HG03045 (cell line): ENCODE measurements around the gene TRIM27.
A peak's percentile ranks its signal among the peaks of the same experiment; 100 is the strongest.
"Not testable (repeated sequence)": the region's sequence is repeated elsewhere in the genome, so short reads cannot be mapped to it uniquely, and the experiment has no call there.

Experiments
- ATAC-seq: cut with Tn5 transposase; IDR thresholded peaks from one replicate; pipeline ENCODE4 v1.9.1; 2021; ENCODE audit warnings: mild to moderate bottlenecking, moderate library complexity; ENCODE audit not compliant: unreplicated experiment

TRIM27 gene, protein sequence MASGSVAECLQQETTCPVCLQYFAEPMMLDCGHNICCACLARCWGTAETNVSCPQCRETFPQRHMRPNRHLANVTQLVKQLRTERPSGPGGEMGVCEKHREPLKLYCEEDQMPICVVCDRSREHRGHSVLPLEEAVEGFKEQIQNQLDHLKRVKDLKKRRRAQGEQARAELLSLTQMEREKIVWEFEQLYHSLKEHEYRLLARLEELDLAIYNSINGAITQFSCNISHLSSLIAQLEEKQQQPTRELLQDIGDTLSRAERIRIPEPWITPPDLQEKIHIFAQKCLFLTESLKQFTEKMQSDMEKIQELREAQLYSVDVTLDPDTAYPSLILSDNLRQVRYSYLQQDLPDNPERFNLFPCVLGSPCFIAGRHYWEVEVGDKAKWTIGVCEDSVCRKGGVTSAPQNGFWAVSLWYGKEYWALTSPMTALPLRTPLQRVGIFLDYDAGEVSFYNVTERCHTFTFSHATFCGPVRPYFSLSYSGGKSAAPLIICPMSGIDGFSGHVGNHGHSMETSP

GRCh38 chr6:28923318-28924102 lies at the start of gene TRIM27:
TRIM27 (minus strand) TSS chr6:28923985; CDS start chr6:28923632, 353 bp downstream.
- ATAC-seq, result peak; percentile 83

GRCh38 chr6:28970056-28970455 lies 46.3 kb upstream of the TRIM27 start:
- not testable (repeated sequence) for ATAC-seq

- ATAC-seq, result no peak
These were observed 45.3 kb upstream of the TRIM27 start for GRCh38 chr6:28969129-28969528.

GRCh38 chr6:28968476-28968875 lies 44.7 kb upstream of the TRIM27 start:
- ATAC-seq, result no peak

DNA sequence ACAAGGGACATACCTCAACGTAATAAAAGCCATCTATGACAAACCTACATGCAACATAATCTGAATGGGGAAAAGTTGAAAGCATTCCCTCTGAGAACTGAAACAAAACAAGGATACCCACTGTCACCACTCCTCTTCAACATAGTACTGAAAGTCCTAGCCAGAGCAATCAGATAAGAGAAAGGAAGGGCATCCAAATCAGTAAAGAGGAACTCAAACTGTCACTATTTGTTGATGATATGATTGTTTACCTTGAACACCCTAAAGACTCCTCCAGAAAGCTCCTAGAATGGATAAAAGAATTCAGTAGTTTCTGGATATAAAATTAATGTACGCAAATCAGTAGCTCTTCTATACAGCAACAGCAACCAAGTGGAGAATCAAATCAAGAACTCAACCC lies 41.9 kb upstream of the TRIM27 start:
- ATAC-seq, result no peak

GRCh38 chr6:28960846-28961500 lies 37.2 kb upstream of the TRIM27 start:
- ATAC-seq, result no peak

- not testable (repeated sequence) for ATAC-seq
These were observed 34.9 kb upstream of the TRIM27 start for GRCh38 chr6:28958561-28959243.

- not testable (repeated sequence) for ATAC-seq
These were observed 34.1 kb upstream of the TRIM27 start for GRCh38 chr6:28957795-28958314.

DNA sequence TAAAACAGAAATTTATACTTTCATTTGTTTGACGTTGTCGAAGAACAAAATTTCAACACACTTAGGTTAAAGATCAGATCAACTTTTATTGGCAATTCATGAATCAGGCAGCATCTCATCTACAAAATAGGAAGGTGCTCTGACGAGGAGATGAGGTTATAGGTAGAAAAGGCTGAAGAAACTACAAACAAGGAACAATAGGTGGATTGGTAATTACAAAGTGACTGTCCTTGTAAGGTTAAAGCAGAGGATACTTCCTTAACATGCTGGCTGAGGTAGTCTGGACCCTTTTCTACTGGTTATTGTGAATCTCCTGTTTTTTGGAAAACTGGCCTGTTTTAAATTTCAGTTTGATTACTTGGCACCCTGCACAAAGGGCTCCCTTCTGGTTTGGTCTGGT lies 32.5 kb upstream of the TRIM27 start:
- ATAC-seq, result no peak

- no peak for ATAC-seq
These were observed 29.9 kb upstream of the TRIM27 start for GRCh38 chr6:28953585-28954258.

DNA sequence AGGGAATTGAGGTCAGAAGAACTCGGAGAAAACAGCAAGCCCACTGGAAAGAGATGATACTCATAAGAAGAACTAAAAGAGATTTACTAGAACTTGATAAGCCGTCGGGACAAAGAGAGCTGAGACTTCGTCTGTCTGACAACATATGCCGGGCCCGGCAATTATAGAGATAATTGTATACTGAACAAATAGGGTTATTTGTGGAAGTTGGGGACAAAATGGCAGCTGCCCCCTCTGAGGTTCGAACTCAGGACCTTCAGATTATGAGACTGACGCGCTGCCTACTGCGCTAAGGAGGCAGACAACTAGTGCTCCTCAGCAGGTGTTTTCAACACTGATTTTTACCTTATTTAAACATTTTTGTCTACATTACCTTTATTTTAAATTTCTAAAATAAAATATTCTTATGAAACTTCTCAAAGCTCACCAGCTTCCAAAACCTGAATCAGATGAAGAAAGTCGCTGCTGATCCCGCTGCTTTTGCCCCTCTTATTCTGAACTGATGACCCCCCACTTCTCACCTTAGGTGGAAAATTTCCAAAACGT lies 29.3 kb upstream of the TRIM27 start:
- ATAC-seq, result peak; percentile 50

GRCh38 chr6:28949656-28950195 lies 25.9 kb upstream of the TRIM27 start:
- ATAC-seq, result not testable (repeated sequence)

DNA sequence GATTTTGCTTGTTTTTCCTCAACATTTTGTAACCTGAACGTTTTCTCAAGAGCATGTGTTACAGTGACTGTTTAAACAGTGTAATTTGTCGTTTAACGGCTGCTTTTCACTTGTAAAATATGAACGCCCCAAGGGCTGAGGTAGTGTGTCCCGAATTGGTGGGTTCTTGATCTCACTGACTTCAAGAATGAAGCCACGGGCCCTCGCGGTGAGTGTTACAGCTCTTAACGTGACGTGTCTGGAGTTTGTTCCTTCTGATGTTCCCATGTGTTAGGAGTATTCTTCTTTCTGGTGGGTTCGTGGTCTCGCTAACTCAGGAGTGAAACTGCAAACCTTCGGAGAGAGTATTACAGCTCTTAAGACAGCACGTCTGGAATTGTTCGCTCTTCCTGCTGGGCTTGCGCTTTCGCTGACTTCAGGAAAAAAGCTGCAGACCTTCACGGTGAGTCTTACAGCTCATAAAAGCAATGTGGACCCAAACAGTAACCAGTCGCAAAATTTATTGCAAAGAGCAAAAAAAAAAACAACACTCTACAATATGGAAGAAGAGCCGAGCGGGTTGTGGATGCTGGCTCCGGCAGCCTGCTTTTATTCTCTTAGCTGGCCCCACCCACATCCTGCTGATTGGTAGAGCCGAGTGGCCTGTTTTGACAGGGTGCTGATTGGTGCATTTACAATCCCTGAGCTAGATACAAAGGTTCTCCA lies 25.1 kb upstream of the TRIM27 start:
- ATAC-seq, result no peak

DNA sequence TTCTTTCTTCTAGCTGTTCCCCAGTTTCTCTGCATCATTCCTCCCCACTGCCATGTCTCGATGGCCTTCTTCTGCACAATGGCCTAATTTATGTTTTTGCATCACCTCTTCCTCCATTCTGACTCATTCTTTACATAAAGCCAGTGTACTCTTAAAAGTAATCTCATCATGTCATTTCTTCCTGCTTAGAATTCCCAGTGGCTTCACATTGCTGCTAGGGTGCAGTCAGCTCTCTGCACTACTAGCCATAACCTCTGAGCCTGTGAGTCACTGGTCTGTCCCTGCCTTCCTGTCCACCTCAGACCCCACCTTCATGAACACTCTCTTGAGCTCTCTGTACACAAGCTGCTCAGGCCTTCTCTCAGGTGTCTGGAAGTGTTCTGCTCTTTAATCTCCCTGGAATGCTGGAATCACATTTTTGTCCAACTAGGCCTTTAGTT lies 24.1 kb upstream of the TRIM27 start:
- no peak for ATAC-seq

GRCh38 chr6:28947067-28947765 lies 23.4 kb upstream of the TRIM27 start:
- ATAC-seq, result no peak

- no peak for ATAC-seq
These were observed 21.6 kb upstream of the TRIM27 start for GRCh38 chr6:28945349-28945748.

DNA sequence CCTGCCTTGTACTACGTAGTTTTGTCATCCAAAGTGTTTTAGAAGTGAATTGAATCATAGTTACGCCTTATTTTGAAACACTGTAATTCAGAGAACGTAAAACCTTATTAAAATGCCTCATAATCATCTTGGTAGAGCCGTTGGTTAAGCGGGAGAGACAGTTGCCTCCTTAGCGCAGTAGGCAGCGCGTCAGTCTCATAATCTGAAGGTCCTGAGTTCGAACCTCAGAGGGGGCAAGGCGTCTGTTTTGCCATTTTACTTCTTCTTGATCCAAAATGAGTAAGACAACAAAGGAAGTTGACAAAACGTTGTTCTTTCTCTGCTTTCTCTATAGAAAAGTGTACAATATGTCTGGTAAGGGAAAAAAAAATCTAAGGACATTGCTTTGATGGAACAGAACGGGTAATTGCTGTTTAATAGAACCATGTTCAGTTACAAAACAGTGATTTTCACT lies 20.7 kb upstream of the TRIM27 start:
- ATAC-seq, result no peak
